GM12892 (cell line): ENCODE results near the gene RBFOX1.

Experiments used
- DNase-seq: peaks from one replicate; pipeline ENCODE4 v3.0.0; 2011; ENCODE audit not compliant: insufficient read length
- FAIRE-seq: peaks from 2 replicates; lab custom pipeline; 2011; peaks lifted over from hg19 to GRCh38; lab: Jason Lieb, UNC
- POLR2A ChIP-seq: IDR thresholded peaks from 2 replicates; pipeline ENCODE4 v1.6.1; 2011; ENCODE audit warnings: low read depth, low read length, control low read depth
- POLR2AphosphoS5 ChIP-seq: IDR thresholded peaks from 2 replicates; pipeline ENCODE4 v1.6.1; 2011; ENCODE audit warnings: low read depth, low read length, control low read depth
- TAF1 ChIP-seq: IDR thresholded peaks from 2 replicates; pipeline ENCODE4 v1.6.1; 2011; ENCODE audit warnings: low read depth, mild to moderate bottlenecking, control low read depth, low read length, borderline replicate concordance

RBFOX1 gene

DNA sequence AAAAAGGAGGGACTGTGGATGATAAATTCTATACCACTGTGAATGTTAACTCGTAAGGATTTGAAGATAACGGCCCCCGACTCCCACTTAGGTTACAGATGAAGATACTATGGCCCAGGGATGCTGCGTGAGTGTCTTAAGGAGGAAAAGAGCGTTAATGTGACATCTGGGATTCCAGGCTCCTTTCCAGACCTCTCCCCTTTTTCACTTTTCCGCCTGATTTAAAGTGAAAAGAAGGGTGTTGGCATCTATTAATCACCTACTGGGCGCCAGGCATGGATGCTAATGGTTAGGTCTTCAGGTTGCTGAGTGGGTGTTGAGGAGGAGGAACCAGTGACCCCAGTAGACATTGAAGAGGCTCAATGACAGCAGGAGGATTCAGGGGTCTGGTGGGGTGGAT lies 117.8 kb downstream of the RBFOX1 start:
- FAIRE-seq = no peak
- DNase-seq = no peak
- TF ChIP-seq POLR2A (no peak), TAF1 (no peak), POLR2AphosphoS5 (no peak)

DNA sequence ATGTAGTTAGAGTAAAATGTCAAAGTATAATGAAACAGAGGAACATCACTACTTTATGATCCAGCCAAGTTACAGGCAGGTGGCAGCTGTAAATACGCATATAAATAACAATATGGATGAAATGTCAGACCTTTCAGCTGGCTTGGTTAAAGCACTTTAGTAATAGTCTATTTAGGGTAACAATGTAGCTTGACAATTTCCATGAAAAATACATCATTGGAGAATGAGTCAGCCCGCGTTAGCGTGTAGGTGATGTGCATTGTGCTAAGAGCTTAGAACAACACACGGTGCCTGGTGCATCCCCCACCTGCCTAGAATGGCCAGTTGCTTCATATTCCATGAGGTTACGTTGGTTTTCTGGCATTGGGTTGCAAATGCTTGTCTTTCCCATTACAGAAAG lies 119.4 kb downstream of the RBFOX1 start:
- FAIRE-seq = no peak
- TF ChIP-seq POLR2AphosphoS5 (no peak), POLR2A (no peak), TAF1 (no peak)
- DNase-seq = no peak

DNA sequence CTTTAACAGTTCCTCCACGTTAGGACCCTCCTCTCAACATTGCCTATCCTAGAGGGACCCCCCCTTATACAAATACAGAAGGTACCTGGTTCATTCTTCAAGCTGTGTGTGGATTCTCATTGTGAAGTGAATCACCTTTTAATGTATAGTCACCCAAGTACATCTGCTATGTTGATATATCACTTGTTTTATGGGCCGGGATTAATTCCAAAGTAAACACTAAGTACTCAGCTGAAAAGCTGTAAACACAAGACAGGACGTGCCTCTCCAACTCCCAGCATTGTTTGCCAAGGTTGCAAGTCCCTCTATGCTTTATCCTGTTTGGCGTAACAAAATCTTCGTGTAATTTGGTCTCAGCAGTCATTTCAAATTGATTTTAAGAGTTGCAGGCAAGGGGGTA lies 123.6 kb downstream of the RBFOX1 start:
- FAIRE-seq (no peak), DNase-seq (no peak)
- TF ChIP-seq POLR2A = no peak
- no peak for TF ChIP-seq POLR2AphosphoS5
- TF ChIP-seq TAF1 = no peak

DNA sequence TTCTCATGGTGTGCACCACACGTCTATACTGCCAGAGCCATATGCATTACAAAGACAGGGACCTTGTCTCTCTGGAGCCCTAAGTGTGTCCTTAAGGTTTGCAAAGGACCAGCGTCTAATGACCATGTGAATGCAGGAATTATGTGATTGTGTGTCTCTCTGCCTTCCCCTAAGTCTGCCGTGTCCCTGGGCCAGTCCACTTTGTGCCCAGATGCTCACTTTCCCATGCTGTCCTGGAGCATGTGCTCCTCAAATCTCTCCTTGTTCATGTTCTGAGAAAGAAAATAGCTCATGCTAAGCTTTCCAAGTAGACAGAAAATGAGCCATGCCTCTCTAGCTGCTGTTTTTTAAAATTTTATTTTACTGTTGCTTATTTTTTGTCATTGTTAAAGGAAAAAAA lies 125.5 kb downstream of the RBFOX1 start:
- FAIRE-seq (no peak), DNase-seq (no peak)
- TF ChIP-seq POLR2AphosphoS5 (no peak), POLR2A (no peak), TAF1 (no peak)

DNA sequence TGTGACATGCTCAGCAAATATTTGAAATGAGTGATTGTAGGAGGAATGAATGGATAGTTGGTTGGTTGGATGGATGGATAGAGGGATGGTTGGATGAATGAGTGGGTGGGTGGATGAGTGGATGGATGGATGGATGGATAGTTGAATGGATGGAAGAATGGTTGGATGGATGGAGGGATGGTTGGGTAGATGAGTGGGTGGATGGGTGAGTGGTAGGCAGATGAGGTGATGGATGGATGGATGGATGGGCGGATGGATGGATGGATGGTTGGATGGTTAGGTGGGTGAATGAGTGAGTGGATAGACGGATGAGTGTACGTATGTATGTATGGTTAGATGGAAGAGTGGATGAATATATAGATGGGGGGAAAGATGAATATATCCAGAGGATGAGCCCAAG lies 137.7 kb downstream of the RBFOX1 start:
- no peak for DNase-seq
- TF ChIP-seq POLR2A = no peak
- no peak for TF ChIP-seq POLR2AphosphoS5
- no peak for TF ChIP-seq TAF1
- no peak for FAIRE-seq

DNA sequence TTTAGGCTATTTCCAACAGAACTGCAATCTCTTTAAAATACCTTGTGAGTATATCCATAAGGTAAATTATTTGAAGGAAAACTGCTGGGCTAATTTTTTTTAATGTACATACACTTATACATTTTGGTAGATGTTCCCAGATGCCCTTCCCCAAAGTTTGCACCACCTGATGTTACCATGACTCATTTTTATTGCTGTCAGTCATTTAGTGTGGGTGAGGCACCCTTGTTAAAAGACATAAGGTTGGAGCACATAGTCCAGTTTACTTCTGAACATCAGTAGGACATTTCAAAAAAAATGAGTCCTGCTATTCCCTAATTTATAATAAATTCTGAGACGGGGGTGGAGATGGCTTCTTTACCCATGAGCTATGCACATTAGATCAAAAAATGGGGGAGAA lies 138.6 kb downstream of the RBFOX1 start:
- FAIRE-seq = no peak
- DNase-seq = no peak
- TF ChIP-seq POLR2AphosphoS5 = no peak
- TF ChIP-seq POLR2A = no peak
- no peak for TF ChIP-seq TAF1

DNA sequence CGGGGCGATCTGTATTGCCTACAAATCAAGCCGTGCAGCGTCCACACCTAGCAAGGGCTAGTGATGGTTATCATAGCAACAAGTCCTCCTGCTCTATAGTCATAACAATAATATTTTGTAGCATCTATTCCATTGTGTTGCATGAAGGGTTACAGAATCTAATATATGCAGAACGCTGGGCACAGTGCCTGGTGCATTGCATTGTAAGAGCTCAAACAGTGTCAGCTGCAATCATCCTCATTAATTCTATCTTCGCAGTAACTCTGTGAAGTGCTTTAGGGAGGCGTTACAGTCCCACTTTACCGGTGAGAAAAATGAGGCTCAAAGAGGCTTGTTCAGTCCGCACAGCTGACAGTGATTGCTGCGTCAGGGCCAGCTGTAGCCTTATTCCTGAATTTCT lies 149.4 kb downstream of the RBFOX1 start:
- DNase-seq (no peak), FAIRE-seq (no peak)
- no peak for TF ChIP-seq POLR2AphosphoS5
- TF ChIP-seq POLR2A = no peak
- no peak for TF ChIP-seq TAF1

DNA sequence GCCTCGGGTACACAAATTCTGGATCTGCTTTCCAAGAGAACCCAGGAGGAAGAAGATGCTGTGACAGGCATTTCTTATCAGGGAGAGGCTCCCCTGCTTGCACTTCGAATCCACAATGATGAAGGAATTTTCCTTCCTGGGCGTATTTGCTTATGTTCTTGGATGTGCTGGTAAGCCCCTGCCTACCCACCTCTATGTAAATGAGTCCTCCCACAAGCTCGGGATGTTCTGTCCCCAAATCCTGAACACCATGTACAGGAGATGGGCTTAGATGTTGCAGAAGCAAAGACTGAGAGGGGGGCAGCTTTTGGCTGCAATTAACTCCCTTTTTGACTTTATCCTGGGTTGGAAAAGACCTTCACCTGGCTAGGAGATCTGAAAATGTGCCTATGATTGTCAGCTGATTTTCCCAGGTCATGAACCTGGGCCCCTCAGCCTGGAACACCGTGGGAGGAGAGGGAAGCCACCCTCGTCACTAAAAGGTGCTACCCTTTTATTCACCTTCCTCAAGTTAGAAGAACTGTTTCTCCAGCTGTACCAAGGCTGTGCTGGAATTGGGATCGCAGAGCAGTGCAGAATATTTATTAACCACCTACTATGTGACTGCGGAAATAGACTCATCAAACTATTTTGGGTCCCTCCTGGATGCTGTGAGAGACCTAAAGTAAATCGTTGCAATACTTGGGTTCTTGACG lies 150.1 kb downstream of the RBFOX1 start:
- no peak for FAIRE-seq
- no peak for DNase-seq
- TF ChIP-seq POLR2AphosphoS5 (no peak), TAF1 (no peak), POLR2A (no peak)

DNA sequence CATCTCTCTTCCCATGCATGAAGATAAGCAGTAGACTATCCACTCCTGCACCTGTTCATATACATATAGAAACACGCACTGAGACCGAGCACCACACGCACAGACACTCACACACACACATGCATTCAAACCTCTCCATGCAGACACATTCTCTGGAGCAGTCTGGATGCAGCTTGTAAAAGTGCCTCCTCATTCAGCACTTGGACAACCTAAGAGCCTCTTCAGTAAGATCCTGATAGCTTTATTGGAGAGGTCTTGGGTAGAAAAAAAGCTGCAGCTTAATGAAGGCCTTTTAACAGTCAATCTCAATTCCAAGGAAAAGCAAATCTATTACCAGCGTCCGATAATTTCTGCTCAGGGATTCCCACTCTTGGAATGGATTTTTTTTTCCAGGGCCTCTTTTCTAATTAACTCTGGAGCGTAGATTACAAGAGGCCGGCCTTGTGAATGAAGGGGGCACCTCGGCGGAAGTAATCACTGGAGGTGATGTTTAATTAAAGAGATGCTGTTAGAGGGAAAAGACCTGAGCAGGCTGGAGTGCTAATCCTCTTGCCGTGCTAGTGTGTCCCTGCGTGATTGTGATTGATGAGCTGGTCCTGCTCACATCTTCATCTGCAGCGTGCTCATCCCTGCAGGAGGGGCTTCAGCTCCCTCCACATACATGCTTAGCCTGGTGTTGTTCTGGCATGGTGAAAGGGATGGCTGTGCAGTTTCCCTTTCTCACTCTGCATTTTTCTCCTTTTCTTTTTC lies 155.1 kb downstream of the RBFOX1 start:
- DNase-seq (no peak), FAIRE-seq (no peak)
- TF ChIP-seq POLR2AphosphoS5 (no peak), POLR2A (no peak), TAF1 (no peak)

DNA sequence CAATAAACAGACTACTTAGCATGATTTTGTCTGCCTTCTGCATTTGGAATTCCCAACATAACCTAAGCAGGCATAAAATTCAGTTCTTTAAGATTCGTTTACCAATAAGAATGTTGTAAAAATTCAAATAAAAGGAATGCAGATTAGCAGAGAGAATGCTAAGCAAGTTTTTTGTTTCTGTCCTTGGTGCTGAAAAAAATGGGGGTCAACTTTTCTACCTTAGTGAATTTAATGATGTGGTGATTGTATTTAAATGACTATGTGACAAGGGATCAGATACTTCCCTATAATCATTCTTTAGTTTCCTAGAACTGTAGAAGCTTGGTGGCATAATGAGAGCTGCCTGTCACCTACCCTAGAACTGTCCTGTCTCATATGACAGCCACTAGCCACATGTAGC lies 159.5 kb downstream of the RBFOX1 start:
- TF ChIP-seq POLR2AphosphoS5 = no peak
- no peak for TF ChIP-seq TAF1
- no peak for TF ChIP-seq POLR2A
- DNase-seq (no peak), FAIRE-seq (no peak)

DNA sequence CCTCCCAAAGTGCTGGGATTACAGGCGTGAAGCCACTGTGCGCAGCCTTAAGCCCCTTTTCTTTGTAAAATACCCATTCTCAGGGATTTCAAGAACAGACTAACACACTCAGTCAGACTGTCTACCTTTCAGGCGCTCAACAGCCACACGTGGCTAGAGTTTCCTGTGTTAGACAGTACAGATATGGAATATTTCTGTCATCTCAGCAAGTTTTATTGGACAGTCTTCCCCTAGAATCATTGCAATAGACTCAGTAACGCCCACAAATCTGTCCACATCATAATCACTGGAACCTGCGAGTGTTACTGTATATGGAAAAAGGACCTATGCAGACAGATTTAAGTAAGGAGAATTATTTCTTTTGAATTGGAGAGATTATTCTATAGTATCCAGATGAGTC lies 160.5 kb downstream of the RBFOX1 start:
- no peak for DNase-seq
- no peak for FAIRE-seq
- no peak for TF ChIP-seq TAF1
- no peak for TF ChIP-seq POLR2AphosphoS5
- no peak for TF ChIP-seq POLR2A

DNA sequence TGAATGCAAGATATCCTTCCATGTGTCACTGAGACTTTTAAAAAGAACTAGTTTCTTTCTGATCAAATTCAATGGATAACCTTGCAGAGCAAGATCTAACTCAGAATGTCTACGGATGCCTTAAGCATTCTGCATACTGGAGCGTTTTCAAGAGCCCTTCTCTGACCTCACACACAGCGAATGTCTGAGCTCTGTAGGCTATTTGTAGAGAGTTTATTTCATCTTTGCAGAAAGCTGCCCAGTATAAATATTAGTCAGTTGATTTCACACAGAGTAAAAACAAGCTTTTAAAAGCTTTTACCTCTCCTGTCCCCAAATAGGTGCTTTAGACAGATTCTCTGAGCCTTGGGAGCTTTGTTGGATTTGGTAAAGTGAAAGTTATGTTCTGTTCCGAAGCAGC lies 165.0 kb downstream of the RBFOX1 start:
- no peak for TF ChIP-seq POLR2AphosphoS5
- no peak for TF ChIP-seq TAF1
- no peak for TF ChIP-seq POLR2A
- FAIRE-seq (no peak), DNase-seq (no peak)
